HG02970 (cell line): Measurements from ENCODE around the gene ABHD1.

Experiments
- ATAC-seq: cut with Tn5 transposase; IDR thresholded peaks from one replicate; pipeline ENCODE4 v1.9.1; 2021; ENCODE audit warnings: mild to moderate bottlenecking, moderate library complexity, moderate number of reproducible peaks; ENCODE audit not compliant: unreplicated experiment, low FRiP score

Gene ABHD1

DNA sequence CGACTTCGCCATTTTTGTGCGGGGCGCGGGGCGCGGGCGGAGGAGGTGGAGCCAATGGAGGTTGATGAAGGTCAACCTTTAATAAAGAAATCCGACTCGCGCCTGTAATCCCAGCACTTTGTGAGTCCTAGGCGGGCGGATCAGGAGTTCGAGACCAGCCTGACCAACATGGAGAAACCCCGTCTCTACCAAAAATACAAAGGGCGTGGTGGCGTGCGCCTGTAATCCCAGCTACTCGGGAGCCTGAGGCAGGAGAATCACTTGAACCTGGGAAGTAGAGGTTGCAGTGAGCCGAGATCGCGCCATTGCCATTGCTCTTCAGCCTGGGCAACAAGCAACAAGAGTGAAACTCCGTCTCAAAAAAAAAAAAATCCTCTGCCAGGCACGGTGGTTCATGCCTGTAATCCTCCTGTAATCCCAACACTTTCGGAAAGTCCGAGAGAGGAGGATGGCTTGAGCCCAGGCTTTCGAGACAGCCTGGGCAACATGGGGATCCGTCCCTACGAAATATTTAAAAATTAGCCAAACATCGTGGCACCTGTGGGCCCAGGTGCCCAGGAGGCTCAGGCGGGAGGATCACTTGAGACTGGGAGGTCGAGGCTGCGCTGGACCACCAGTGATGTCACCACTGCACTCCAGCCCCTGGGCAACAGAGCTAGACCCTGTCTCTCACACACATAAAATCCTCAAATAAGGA is 11.3 kb downstream of the ABHD1 start:
- ATAC-seq: no peak

- no peak for ATAC-seq
Measured at GRCh38 chr2:27135478-27135955, 11.9 kb downstream of the ABHD1 start.

- no peak for ATAC-seq
Measured at GRCh38 chr2:27136751-27137150, 13.1 kb downstream of the ABHD1 start.

DNA sequence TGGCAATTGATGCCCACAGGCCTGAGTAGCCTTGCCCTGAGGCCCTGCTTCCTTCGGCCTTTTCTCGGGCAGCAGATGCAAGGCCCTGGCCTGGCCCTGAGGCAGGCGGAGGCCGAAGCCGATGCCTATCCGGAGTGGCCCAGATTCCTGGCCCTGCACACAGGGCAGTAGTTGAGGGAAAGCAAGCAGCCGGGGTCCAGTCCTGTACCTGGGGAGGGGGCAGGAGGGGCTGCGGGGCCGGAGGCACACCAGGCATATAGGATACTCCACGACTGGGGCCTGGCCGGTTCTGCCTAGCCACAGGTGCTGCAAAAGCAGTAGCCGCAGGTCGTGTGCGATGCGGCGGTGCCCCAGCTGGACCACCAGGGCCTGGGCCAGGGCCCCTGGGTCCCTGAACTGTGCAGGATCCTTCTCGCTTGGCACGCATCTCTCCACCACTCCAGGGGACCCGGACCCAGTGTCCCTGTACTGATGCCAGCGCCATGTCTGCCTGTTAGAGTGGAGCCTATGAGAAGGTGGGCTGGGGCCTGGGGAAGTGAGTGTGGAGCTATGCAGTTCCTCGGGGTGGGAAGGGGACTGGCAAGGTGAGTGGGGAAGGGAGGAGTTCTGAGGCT is 13.8 kb downstream of the ABHD1 start:
- no peak for ATAC-seq

- ATAC-seq: no peak
Measured at GRCh38 chr2:27138111-27138510, 14.5 kb downstream of the ABHD1 start.

- no peak for ATAC-seq
Measured at GRCh38 chr2:27139310-27139709, 15.7 kb downstream of the ABHD1 start, which contains the start of gene PRR30. Gene PRR30, minus strand, starts transcription at chr2:27139410. Its CDS starts 1,081 bp downstream, at chr2:27138329.

GRCh38 chr2:27143285-27143684 is 19.7 kb downstream of the ABHD1 start:
- no peak for ATAC-seq

- no peak for ATAC-seq
Measured at GRCh38 chr2:27145682-27146081, 22.1 kb downstream of the ABHD1 start.

GRCh38 chr2:27147935-27148334 is 24.3 kb downstream of the ABHD1 start:
- ATAC-seq: no peak

DNA sequence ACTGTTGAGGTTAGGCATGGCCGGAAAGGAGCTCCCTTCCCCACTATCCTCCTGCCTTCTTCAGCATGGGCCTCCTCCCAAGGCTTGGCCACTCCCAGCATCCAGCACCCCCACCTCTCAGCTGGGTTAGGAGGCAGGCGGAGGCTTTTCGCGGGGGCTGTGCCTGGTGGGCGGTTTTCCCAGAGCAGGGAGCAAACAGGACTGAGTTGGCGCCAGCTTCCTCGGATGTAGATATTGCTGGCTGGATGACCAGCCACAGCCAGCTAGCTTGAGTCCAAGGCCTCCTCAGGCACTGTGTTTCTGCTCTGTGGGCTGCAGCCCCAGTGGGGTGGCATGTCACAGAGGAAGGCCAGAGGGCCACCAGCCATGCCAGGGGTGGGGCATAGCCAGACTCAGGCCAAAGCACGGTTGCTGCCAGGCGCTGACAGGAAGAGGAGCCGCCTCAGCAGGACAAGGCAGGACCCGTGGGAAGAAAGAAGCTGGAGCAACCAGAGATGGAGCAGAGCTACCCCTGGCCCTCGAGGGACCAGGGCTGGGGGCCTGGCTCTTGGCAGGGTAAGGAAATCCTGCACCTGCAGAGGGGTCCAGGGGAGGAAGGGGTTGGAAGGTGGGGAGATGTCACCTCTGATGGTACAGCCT is 25.3 kb downstream of the ABHD1 start, which contains the start of gene TCF23:
TCF23 (plus strand) TSS at position 204 of the 639 bp plus-strand sequence; CDS start at position 334, 130 bp downstream.
- no peak for ATAC-seq

- ATAC-seq: no peak
Measured at GRCh38 chr2:27149570-27150405, 26.2 kb downstream of the ABHD1 start.

DNA sequence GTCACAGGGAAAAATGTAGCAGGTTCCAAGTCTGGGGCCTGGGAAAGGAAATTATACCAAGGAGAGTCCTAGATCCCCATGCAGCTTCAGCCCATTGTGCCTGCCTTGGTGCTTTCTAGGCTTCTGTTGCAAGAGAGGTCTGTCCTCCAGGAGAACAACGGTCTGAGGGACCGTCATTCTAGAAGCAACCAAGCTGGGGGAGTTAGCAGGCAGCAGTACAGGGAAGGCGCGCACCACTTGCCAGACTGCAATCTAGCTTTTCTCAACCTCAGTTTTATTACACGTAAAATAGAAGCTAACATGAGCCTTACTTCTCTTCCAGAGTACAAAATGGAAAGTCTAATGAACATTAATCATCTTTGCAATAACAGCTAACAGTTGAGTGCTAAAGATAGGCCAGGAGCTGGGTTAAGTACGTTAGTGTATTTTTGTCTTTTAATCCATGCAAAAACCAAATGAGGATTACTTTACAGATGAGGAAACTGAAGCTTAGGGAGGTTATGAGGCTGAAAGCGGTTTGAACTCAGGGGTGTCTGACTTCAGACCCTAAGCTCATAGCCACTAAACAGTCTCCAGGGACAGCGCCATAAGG is 27.1 kb downstream of the ABHD1 start:
- ATAC-seq: no peak

DNA sequence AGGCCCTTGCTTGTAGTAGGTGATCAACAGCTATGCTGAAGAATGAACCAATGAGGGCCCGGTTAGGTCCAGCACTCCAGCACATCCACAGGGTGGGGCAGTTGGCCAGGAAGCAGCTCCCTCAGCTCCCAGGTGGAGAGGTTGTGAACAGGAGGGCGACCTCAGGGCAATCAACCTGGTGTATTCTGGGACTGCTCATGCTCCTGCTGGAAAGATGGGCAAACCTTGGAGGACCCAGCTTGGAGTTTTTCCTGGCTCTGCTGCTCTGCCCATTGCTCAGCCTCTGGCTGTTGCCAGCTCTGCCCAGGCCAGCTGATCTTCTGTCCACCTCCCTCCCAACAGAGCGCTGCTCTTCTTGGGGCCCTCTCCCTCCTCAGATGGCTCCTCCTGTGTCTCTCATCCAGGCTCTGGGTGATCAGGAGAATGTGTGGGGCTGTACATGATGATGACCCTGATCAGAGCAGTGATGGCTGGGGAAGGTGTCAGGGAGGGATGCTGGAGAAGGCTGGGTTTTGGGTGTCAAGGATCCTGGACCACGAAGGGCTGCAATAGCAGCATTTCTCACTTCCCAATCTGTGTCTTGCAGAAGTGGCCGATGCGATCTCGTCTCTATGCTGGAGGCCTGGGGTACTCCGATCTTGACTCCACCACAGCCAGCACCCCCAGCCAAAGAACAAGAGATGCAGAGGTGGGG is 28.6 kb downstream of the ABHD1 start:
- no peak for ATAC-seq

DNA sequence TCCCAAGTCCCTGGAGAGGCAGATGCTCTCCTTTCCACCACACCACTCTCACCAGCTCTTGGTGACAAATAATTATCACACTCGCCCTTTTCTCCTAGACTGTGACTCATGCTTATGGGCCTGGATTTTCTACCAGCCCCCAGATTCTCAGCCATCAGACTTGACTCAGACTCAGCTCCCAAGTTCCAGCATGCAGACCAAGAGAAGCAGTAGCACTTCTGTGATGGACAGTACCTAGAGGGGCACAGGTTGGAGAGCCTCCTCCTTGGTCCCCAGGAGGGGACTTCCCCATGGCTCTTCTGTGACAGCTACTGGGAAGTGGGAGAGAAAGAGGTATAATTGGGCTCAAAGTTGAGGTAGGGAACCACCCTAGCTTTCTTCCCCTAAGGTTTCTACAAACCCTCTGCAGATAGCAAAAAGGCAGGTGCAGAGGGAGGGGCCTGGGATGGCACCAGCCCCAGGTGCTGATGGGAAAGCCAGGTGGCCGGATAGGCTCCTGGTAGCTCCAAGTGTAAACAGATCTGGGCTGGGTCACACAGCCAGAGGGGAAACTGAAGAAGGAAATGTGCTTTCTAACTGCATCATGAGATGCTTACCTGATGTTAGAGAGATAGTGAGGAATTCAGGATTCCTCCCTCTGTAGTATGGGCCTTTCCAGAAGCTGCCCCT is 29.3 kb downstream of the ABHD1 start:
- ATAC-seq: no peak

DNA sequence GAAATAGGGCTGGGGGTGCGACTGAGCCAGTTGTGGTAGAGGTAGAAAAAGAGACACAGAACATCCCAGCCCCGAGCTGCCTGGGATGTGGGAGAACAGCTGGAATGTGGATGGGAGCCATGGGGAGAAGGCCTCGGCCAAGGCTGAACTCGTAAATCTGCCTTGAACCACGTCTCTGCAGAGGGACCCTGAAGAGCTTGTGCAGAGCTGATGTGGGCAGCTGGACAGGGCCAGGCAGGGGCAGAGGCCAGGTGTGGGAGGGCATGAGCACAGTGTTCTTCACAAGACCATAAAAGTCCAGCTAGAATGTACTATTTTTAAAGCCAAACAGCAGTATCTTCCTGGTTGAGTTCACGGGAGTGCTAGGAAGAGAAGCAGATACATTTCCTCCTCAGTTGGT is 30.9 kb downstream of the ABHD1 start:
- ATAC-seq: no peak

DNA sequence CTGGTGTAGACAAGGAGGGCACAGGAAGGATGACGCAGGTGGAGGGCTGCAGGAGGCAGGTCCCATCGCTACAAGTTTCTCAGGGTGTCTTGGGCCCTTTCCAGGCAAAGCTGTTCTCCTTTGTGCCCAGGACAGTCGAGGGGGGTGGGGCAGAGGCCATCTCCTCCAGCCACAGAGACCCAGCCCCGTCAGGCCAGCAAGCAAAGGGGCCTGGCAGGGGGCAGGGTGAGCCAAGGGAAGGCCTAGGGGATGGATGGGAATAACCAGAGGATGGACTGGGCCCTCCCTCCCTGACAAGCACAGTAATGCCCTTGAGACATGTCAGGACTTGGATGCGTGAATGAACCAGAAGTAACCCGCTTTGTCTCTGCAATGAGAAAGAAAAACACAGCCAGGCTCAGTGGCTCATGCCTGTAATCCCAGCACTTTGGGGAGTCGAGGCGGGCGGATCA is 31.5 kb downstream of the ABHD1 start:
- ATAC-seq: no peak

DNA sequence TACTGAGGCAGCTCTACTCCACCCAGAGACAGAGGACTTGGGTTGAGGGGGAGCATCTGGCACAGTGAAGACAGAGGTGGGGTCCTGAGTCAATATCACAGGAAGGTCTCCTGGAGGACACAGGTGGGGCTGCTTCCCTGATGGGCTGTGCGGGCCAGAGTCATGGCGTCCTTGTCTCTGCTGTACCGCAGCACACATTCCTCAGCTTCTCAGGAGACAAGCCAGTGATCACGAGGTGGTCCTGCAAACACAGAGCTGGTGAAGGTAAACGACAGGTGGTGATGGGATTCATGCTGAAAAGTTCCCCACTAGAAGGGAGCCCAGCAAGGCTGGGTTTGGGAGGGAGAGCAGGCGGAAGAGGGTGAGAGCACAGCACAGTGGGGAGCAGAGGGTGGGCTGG is 34.9 kb downstream of the ABHD1 start:
- ATAC-seq: no peak

DNA sequence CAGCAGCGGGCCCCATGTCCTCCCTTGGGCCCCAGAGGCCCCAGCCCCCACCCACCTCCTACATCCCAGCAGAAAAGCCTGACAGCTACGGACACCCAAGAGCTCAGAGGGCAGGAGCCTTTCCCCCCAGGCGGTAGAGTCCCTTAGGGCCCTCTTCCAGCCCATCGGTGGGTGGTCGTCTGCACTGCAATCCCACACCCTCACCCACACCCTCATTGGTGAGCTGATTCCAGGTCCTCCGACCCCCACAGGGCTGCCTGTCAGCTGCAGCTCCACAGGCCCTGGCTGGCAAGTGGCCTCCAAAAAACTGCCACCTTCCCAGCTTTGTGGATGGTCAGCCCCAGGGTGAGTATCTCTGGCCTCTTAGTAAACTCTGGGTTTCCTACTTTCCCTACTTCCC is 35.7 kb downstream of the ABHD1 start:
- ATAC-seq: no peak

DNA sequence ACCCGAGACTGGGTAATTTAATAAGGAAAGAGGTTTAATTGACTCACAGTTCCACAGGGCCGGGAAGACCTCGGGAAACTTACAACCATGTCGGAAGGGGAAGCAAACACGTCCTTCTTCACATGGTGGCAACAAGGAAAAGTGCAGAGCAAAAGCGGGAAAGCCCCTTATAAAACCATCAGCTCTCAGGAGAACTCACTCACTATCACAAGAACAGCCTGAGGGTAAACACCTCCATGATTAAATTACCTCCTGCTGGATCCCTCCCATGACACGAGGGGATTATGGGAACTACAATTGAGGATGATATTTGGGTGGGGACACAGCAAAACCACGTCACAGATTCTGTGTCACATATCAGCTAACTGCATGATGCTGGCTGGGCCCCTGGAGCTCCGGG is 36.6 kb downstream of the ABHD1 start:
- no peak for ATAC-seq
